B cell (primary cell): ENCODE results near the gene COLEC12. TPM values are rescaled to one million over a fixed set of nuclear protein-coding genes. Genes with fewer than 3 reads are reported as not detected.

ENCODE experiments used
- ATAC-seq: fragments of 200-7000 bp; cut with Tn5 transposase; one replicate; pipeline ENCODE4 v1.10.0; 2021; ENCODE audit warnings: low read depth, mild to moderate bottlenecking, moderate number of reproducible peaks, moderate library complexity
- CTCF ChIA-PET: fragments of 350-600 bp; sonication (Branson Sonifier 250); formaldehyde crosslinking; loops from one replicate; lab custom pipeline; 2021; ENCODE audit warnings: antibody characterized with exemption, inconsistent platforms; lab: Charles Lee
- POLR2A ChIA-PET: fragments of 350-600 bp; sonication (Branson Sonifier 250); formaldehyde crosslinking; loops from one replicate; lab custom pipeline; 2021; ENCODE audit warnings: antibody characterized with exemption; lab: Charles Lee
- DNase-seq: peaks from one replicate; pipeline ENCODE4 v3.0.0; 2013
- H2AFZ ChIP-seq: 2 replicates; pipeline ENCODE4 v1.6.1; 2012; ENCODE audit warnings: mild to moderate bottlenecking, low read depth, low read length; ENCODE audit not compliant: insufficient read depth, poor library complexity, severe bottlenecking
- H3K27ac ChIP-seq, 2 donors: 1 replicate in 1 of 2; 2 replicates in 1 of 2; pipeline ENCODE4 v1.5.1; 2012 to 2013; ENCODE audit warnings: low read length in 2 of 2, mild to moderate bottlenecking in 2 of 2, moderate library complexity in 1 of 2
- H3K27me3 ChIP-seq, 4 experiments: fragments of 200-600 bp in 1 of 4; sonication (generic) in 1 of 4; replicated peaks in 1 of 4; 1 replicate in 2 of 4; 2 replicates in 2 of 4; pipeline versions ENCODE4 v1.6.1 to v1.7.0; 2013 to 2016; ENCODE audit warnings: low read length in 3 of 4, mild to moderate bottlenecking in 2 of 4, mixed read lengths in 1 of 4, moderate library complexity in 1 of 4; ENCODE audit not compliant: insufficient read depth in 4 of 4, control insufficient read depth in 3 of 4; ENCODE audit errors: control extremely low read depth in 1 of 4
- H3K36me3 ChIP-seq, 2 experiments: replicated peaks in 1 of 2; 1 replicate in 1 of 2; 2 replicates in 1 of 2; pipeline versions ENCODE4 v1.6.1 to v1.7.1; 2013; ENCODE audit warnings: low read length in 1 of 2; ENCODE audit not compliant: insufficient read depth in 2 of 2, control insufficient read depth in 1 of 2; ENCODE audit errors: control extremely low read depth in 1 of 2, extremely low read depth in 1 of 2
- H3K4me1 ChIP-seq, 2 donors: fragments of 200-600 bp in 1 of 2; sonication (generic) in 1 of 2; 1 replicate in 1 of 2; 2 replicates in 1 of 2; pipeline versions ENCODE4 v1.5.1 to v1.6.1; 2013 to 2017; ENCODE audit warnings: low read length in 2 of 2; ENCODE audit not compliant: control insufficient read depth in 2 of 2, insufficient read depth in 2 of 2
- H3K4me2 ChIP-seq: replicated peaks from 2 replicates; pipeline ENCODE3; 2012; ENCODE audit warnings: mild to moderate bottlenecking, low read depth, low read length; ENCODE audit not compliant: poor library complexity, severe bottlenecking
- H3K4me3 ChIP-seq, 5 experiments: fragments of 200-600 bp in 1 of 5; sonication (generic) in 1 of 5; 1 replicate in 3 of 5; 2 replicates in 2 of 5; pipeline versions ENCODE4 v1.5.1 to v1.7.0; 2011 to 2016; ENCODE audit warnings: low read length in 4 of 5, mild to moderate bottlenecking in 4 of 5, low read depth in 2 of 5, control low read depth in 1 of 5, moderate library complexity in 1 of 5; ENCODE audit not compliant: insufficient read depth in 1 of 5; ENCODE audit errors: control extremely low read depth in 1 of 5, extremely low read depth in 1 of 5
- H3K79me2 ChIP-seq: fragments of 200-600 bp; sonication (generic); one replicate; pipeline ENCODE4 v1.6.0; 2016; ENCODE audit warnings: low read length; ENCODE audit not compliant: control insufficient read depth, insufficient read depth
- H3K9ac ChIP-seq: fragments of 200-600 bp; sonication (generic); 2 replicates; pipeline ENCODE4 v1.6.1; 2017; ENCODE audit warnings: mild to moderate bottlenecking, low read length, moderate library complexity
- H3K9me3 ChIP-seq, 3 donors: one replicate each; pipeline versions ENCODE4 v1.6.1 to v1.7.1; 2013; ENCODE audit warnings: low read length in 2 of 3; ENCODE audit not compliant: control insufficient read depth in 2 of 3, insufficient read depth in 1 of 3; ENCODE audit errors: control extremely low read depth in 1 of 3
- H4K20me1 ChIP-seq: 2 replicates; pipeline ENCODE4 v1.6.0; 2012; ENCODE audit warnings: mild to moderate bottlenecking, low read length; ENCODE audit not compliant: insufficient read depth, control insufficient read depth, poor library complexity, severe bottlenecking
- H3K27ac Mint-ChIP-seq: one replicate; pipeline ENCODE4 v1.8.0; 2021; ENCODE audit warnings: mixed read lengths
- H3K27me3 Mint-ChIP-seq: one replicate; pipeline ENCODE4 v1.8.0; 2021; ENCODE audit warnings: mixed read lengths
- H3K4me1 Mint-ChIP-seq: one replicate; pipeline ENCODE4 v1.8.0; 2021; ENCODE audit warnings: mixed read lengths
- H3K4me3 Mint-ChIP-seq: one replicate; pipeline ENCODE4 v1.8.0; 2021; ENCODE audit warnings: mixed read lengths
- H3K9me3 Mint-ChIP-seq: one replicate; pipeline ENCODE4 v1.8.0; 2022; ENCODE audit warnings: mixed read lengths; ENCODE audit not compliant: insufficient read depth
- EZH2 ChIP-seq: IDR thresholded peaks from 2 replicates; pipeline ENCODE4 v1.6.1; 2012; ENCODE audit warnings: borderline replicate concordance, low read depth, mild to moderate bottlenecking, moderate library complexity, low read length; ENCODE audit not compliant: insufficient read depth, poor library complexity, severe bottlenecking
- WGBS: methylation state at CpG from one replicate; pipeline ENCODE4 v1.1.5; 2013; ENCODE audit warnings: missing lambda C conversion rate; ENCODE audit not compliant: insufficient coverage; 5-methylcytosine and 5-hydroxymethylcytosine counted together
- intact Hi-C: fragments of 100-400 bp; cut with micrococcal nuclease; formaldehyde crosslinking; loops from one replicate; pipeline ENCODE4 v1.10.0; 2022
- polyA plus RNA-seq: library from polyadenylated mRNA; depleted of rRNA; stranded (reverse); fragments of >200 nt; gene quantifications from 2 replicates; pipeline ENCODE4 v1.2.3, GENCODE V29; 2012
- total RNA-seq, 2 donors: library from RNA; stranded (reverse); fragments of 120-200 nt in 1 of 2; gene quantifications; 1 replicate in 1 of 2; 2 replicates in 1 of 2; pipeline versions ENCODE4 v1.2.3 to v1.2.4, GENCODE V29; 2013 to 2022
- TF ChIP-seq, protein P1 (sequence below): fragments of 200-600 bp; IDR thresholded peaks from one replicate; pipeline ENCODE4 v1.8.0; 2022; ENCODE audit warnings: antibody characterized with exemption, mild to moderate bottlenecking

The COLEC12 gene
- total and polyA plus RNA-seq, 2 donors (not counting 1 experiment from before 2014, with no cell fraction given) = not detected

GRCh38 chr18:303607-304006, 196.9 kb downstream of the COLEC12 start:
- WGBS = no CpG with 5 or more reads among the region's 2 CpGs
- no peak overlapping the region for H2AFZ ChIP-seq
- no peaks in the 10 kb centered on the region for H3K4me1 Mint-ChIP-seq
- H3K4me2 ChIP-seq = no peak overlapping the region
- ChIA-PET CTCF (no interaction called here), POLR2A (no interaction called here)
- no peaks in the 10 kb centered on the region for H3K79me2 ChIP-seq
- no peak overlapping the region for H3K4me3 ChIP-seq
- no peak overlapping the region for H3K9ac ChIP-seq
- no peaks in the 10 kb centered on the region for H3K9me3 ChIP-seq
- H3K27ac Mint-ChIP-seq = no peak overlapping the region
- peaks cover 22% of the 10 kb centered on the region for H3K27me3 Mint-ChIP-seq
- no peaks in the 10 kb centered on the region for H3K36me3 ChIP-seq
- TF ChIP-seq EZH2 = no peak
- TF ChIP-seq, protein P1, sequence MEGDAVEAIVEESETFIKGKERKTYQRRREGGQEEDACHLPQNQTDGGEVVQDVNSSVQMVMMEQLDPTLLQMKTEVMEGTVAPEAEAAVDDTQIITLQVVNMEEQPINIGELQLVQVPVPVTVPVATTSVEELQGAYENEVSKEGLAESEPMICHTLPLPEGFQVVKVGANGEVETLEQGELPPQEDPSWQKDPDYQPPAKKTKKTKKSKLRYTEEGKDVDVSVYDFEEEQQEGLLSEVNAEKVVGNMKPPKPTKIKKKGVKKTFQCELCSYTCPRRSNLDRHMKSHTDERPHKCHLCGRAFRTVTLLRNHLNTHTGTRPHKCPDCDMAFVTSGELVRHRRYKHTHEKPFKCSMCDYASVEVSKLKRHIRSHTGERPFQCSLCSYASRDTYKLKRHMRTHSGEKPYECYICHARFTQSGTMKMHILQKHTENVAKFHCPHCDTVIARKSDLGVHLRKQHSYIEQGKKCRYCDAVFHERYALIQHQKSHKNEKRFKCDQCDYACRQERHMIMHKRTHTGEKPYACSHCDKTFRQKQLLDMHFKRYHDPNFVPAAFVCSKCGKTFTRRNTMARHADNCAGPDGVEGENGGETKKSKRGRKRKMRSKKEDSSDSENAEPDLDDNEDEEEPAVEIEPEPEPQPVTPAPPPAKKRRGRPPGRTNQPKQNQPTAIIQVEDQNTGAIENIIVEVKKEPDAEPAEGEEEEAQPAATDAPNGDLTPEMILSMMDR = no peak
- H3K9me3 Mint-ChIP-seq = no peaks in the 10 kb centered on the region
- H3K27ac ChIP-seq = no peak overlapping the region
- no peaks in the 10 kb centered on the region for H3K27me3 ChIP-seq
- H3K4me1 ChIP-seq = no peaks in the 10 kb centered on the region
- ATAC-seq = no peak
- no peak for DNase-seq
- no peaks in the 10 kb centered on the region for H4K20me1 ChIP-seq
- H3K4me3 Mint-ChIP-seq = no peak overlapping the region
- intact Hi-C loops = no loop called here

DNA sequence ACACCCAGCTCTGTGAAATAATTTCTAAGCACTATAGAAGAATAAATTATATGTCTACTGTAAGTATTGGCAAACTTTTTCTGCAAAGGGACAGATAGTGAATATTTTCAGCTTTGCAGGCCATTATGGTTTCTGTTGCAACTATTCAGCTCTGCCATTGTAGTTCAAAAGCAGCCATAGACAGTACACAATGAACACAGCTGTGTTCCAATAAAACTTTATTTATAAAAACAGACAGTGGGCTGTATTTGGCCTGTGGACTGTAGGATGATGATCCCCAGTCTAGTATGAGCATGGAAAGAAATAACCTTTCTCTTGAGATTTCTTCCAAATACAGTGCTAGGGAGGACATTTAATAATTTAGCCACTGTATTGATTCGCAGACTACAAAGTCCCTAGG, 197.5 kb downstream of the COLEC12 start:
- Histone ChIP-seq H3K9me3 (no peaks in the 10 kb centered on the region), H2AFZ (no peak overlapping the region), H3K4me3 (no peak overlapping the region), H4K20me1 (no peaks in the 10 kb centered on the region), H3K4me1 (no peaks in the 10 kb centered on the region), H3K27ac (no peak overlapping the region), H3K27me3 (no peaks in the 10 kb centered on the region), H3K36me3 (no peaks in the 10 kb centered on the region), H3K79me2 (no peaks in the 10 kb centered on the region), H3K9ac (no peak overlapping the region), H3K4me2 (no peak overlapping the region)
- intact Hi-C loops = no loop called here
- DNase-seq = no peak
- no peaks in the 10 kb centered on the region for H3K9me3 Mint-ChIP-seq
- ChIA-PET CTCF (no interaction called here), POLR2A (no interaction called here)
- no peaks in the 10 kb centered on the region for H3K4me1 Mint-ChIP-seq
- H3K27ac Mint-ChIP-seq = no peak overlapping the region
- no peak for TF ChIP-seq EZH2
- TF ChIP-seq, protein P1 = no peak
- no CpG with 5 or more reads among the region's 1 CpG for WGBS
- H3K27me3 Mint-ChIP-seq = peaks cover 18% of the 10 kb centered on the region
- no peak overlapping the region for H3K4me3 Mint-ChIP-seq
- no peak for ATAC-seq
